Measurements from ENCODE around the gene TUBA4A.

GRCh38 chr2:219206328-219207133 is 47.2 kb downstream of the TUBA4A start, which contains the start of gene ZFAND2B:
- TF ChIP-seq CTCF (IDR thresholded peaks at IDR 0.05) (no peak), ZFX (IDR thresholded peaks at IDR 0.05; ENCODE audit: borderline replicate concordance) (no peak)
